Neuronal stem cell (in vitro differentiated cells): Measurements from ENCODE around the gene HDAC3.

ENCODE experiments used
- DNase-seq: peaks from one replicate; pipeline ENCODE4 v3.0.0-alpha.2; 2013; ENCODE audit warnings: low spot score
- H2AFZ ChIP-seq: one replicate; pipeline ENCODE4 v1.6.1; 2013; ENCODE audit warnings: mild to moderate bottlenecking, low read length, inconsistent platforms
- H2AK5ac ChIP-seq: 2 replicates; pipeline ENCODE4 v1.6.1; 2013; ENCODE audit warnings: low read depth, mild to moderate bottlenecking, inconsistent platforms, low read length, moderate library complexity, mixed read lengths
- H2BK120ac ChIP-seq: 2 replicates; pipeline ENCODE4 v1.6.1; 2013; ENCODE audit warnings: low read depth, mild to moderate bottlenecking, inconsistent platforms, low read length, moderate library complexity, mixed read lengths
- H2BK12ac ChIP-seq: one replicate; pipeline ENCODE4 v1.6.1; 2013; ENCODE audit warnings: low read length, inconsistent platforms
- H2BK15ac ChIP-seq: 2 replicates; pipeline ENCODE4 v1.6.1; 2013; ENCODE audit warnings: mild to moderate bottlenecking, low read length, inconsistent platforms, mixed read lengths
- H2BK5ac ChIP-seq: one replicate; pipeline ENCODE4 v1.6.1; 2013; ENCODE audit warnings: inconsistent platforms, mild to moderate bottlenecking, low read length, moderate library complexity
- H3K14ac ChIP-seq: one replicate; pipeline ENCODE4 v1.6.1; 2013; ENCODE audit warnings: low read length, inconsistent platforms
- H3K18ac ChIP-seq: 2 replicates; pipeline ENCODE4 v1.6.1; 2013; ENCODE audit warnings: low read length, inconsistent platforms
- H3K23ac ChIP-seq: 2 replicates; pipeline ENCODE4 v1.6.1; 2013; ENCODE audit warnings: low read depth, mild to moderate bottlenecking, mixed read lengths, low read length, inconsistent platforms; ENCODE audit not compliant: poor library complexity
- H3K27ac ChIP-seq: replicated peaks from 3 replicates; pipeline ENCODE4 v1.5.1; 2013; ENCODE audit warnings: low read length, inconsistent platforms
- H3K27me3 ChIP-seq, 3 experiments: 2 replicates each; pipeline ENCODE4 v1.6.1; 2013; ENCODE audit warnings: low read length in 3 of 3, mild to moderate bottlenecking in 2 of 3, inconsistent platforms in 1 of 3, low read depth in 1 of 3, mixed read lengths in 1 of 3, moderate library complexity in 1 of 3; ENCODE audit not compliant: control insufficient read depth in 3 of 3, insufficient read depth in 3 of 3
- H3K36me3 ChIP-seq, 2 donors: replicated peaks in 1 of 2; 2 replicates each; pipeline ENCODE4 v1.6.1; 2013; ENCODE audit warnings: low read length in 2 of 2; ENCODE audit not compliant: control insufficient read depth in 2 of 2, insufficient read depth in 2 of 2
- H3K4ac ChIP-seq: 2 replicates; pipeline ENCODE4 v1.6.1; 2013; ENCODE audit warnings: inconsistent platforms, mild to moderate bottlenecking, low read length, moderate library complexity
- H3K4me1 ChIP-seq, 2 donors: 1 replicate in 1 of 2; 2 replicates in 1 of 2; pipeline ENCODE4 v1.6.1; 2013; ENCODE audit warnings: low read length in 2 of 2, low read depth in 1 of 2; ENCODE audit not compliant: control insufficient read depth in 2 of 2, insufficient read depth in 1 of 2
- H3K4me2 ChIP-seq: one replicate; pipeline ENCODE4 v1.6.1; 2013; ENCODE audit warnings: mild to moderate bottlenecking, low read length, inconsistent platforms; ENCODE audit not compliant: insufficient read depth, poor library complexity, severe bottlenecking
- H3K4me3 ChIP-seq, 2 donors: 2 replicates each; pipeline ENCODE4 v1.5.1; 2013; ENCODE audit warnings: low read length in 2 of 2, mild to moderate bottlenecking in 2 of 2, inconsistent platforms in 1 of 2, moderate library complexity in 1 of 2
- H3K79me1 ChIP-seq: one replicate; pipeline ENCODE4 v1.6.1; 2013; ENCODE audit warnings: low read depth, mild to moderate bottlenecking, inconsistent platforms, low read length, moderate library complexity
- H3K9ac ChIP-seq: one replicate; pipeline ENCODE4 v1.6.1; 2013; ENCODE audit warnings: mild to moderate bottlenecking, low read depth, low read length, inconsistent platforms; ENCODE audit not compliant: poor library complexity
- H3K9me3 ChIP-seq, 2 donors: replicated peaks in 1 of 2; 2 replicates each; pipeline versions ENCODE3 to v1.6.1; 2013; ENCODE audit warnings: low read length in 2 of 2, mild to moderate bottlenecking in 2 of 2, inconsistent platforms in 1 of 2, low read depth in 1 of 2, mixed read lengths in 1 of 2, moderate library complexity in 1 of 2; ENCODE audit not compliant: control insufficient read depth in 2 of 2, insufficient read depth in 1 of 2
- H4K8ac ChIP-seq: one replicate; pipeline ENCODE4 v1.6.1; 2013; ENCODE audit warnings: low read depth, mild to moderate bottlenecking, inconsistent platforms, low read length, moderate library complexity
- H4K91ac ChIP-seq: one replicate; pipeline ENCODE4 v1.6.1; 2013; ENCODE audit warnings: low read length, low read depth, mild to moderate bottlenecking, inconsistent platforms; ENCODE audit not compliant: poor library complexity
- WGBS, 2 donors: extraction: QIAGEN DNeasy Blood & Tissue Kit; methylation state at CpG; one replicate each; pipeline ENCODE4 v1.1.7; 2013; ENCODE audit warnings: missing lambda C conversion rate in 2 of 2, mixed read lengths in 1 of 2; ENCODE audit not compliant: insufficient read length in 2 of 2, insufficient replicate concordance in 1 of 2; ENCODE audit errors: extremely low coverage in 2 of 2; 5-methylcytosine and 5-hydroxymethylcytosine counted together

Gene HDAC3

DNA sequence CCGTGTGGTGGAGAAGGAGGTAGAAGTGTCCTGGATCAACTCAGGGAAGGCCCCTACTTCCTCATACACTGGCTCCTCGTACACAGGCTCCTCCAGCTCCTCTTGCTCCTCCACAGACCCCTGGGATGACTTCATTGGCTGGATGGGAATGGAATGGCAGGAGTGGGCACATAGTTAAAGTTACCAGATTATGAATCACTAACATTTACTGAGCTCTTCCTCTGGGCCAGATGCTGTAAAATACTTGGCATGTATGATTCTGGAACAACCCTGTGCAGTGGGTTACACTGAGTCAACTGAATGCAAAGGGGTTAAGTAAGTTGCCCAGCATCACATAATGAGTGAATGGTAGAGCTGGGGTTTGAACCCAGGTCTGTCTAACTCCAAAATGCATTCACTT is 17.6 kb upstream of the HDAC3 start:
- H3K79me1 ChIP-seq, result no peaks in the 10 kb centered on the region
- no peak overlapping the region for H2BK12ac ChIP-seq
- no peak overlapping the region for H3K14ac ChIP-seq
- no peak overlapping the region for H3K23ac ChIP-seq
- H3K4me2 ChIP-seq, result no peak overlapping the region
- H2AFZ ChIP-seq, result no peak overlapping the region
- no peak overlapping the region for H2BK5ac ChIP-seq
- H3K4me3 ChIP-seq, result no peak overlapping the region
- no peak overlapping the region for H4K91ac ChIP-seq
- peaks cover 3 to 5% of the 10 kb centered on the region in 2 donors for H3K4me1 ChIP-seq
- H3K4ac ChIP-seq, result no peak overlapping the region
- H3K9ac ChIP-seq, result no peak overlapping the region
- no peaks in the 10 kb centered on the region for H3K9me3 ChIP-seq
- H2BK120ac ChIP-seq, result no peak overlapping the region
- no peak for DNase-seq
- H3K18ac ChIP-seq, result no peak overlapping the region
- H2AK5ac ChIP-seq, result no peak overlapping the region
- H3K36me3 ChIP-seq, result peaks cover 27 to 29% of the 10 kb centered on the region in 2 donors
- H2BK15ac ChIP-seq, result no peak overlapping the region
- no peaks in the 10 kb centered on the region for H3K27me3 ChIP-seq
- no peak overlapping the region for H4K8ac ChIP-seq
- H3K27ac ChIP-seq, result no peak overlapping the region
- no CpG with 5 or more reads among the region's 2 CpGs for WGBS, 2 donors

DNA sequence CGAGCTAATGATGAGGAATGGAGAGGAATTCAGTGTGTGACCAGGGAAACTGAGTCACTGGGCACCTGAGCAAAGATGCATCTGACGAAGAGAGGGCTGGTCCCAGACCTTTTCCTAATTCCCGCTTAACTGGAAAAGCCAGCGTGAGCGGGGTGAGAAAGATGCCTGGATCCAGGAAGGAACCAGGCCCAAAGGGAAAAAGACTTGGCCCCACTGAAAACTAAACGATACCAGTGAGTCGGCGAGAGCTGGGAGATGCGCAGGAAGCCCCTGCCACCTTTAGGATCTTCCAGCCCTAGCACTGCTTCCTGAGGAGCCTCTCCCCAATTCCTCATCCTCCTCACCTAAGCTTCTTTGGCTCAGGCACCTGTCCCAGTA is 15.1 kb upstream of the HDAC3 start:
- H3K9ac ChIP-seq, result no peak overlapping the region
- H3K27ac ChIP-seq, result no peak overlapping the region
- WGBS, 2 donors, result no CpG with 5 or more reads among the region's 9 CpGs
- H3K4me2 ChIP-seq, result peak overlapping the region; percentile 69
- H3K23ac ChIP-seq, result no peak overlapping the region
- no peak overlapping the region for H2BK5ac ChIP-seq
- H3K18ac ChIP-seq, result peak overlapping the region; percentile 84
- peak overlapping the region; percentile 96 for H2AFZ ChIP-seq
- no peaks in the 10 kb centered on the region for H3K9me3 ChIP-seq
- no peak overlapping the region for H2BK12ac ChIP-seq
- no peak overlapping the region for H3K14ac ChIP-seq
- H2BK15ac ChIP-seq, result no peak overlapping the region
- H3K4me3 ChIP-seq, result peak overlapping the region in 1 of 2 donors; percentile 62
- H4K91ac ChIP-seq, result no peak overlapping the region
- peak overlapping the region; percentile 37 for H2AK5ac ChIP-seq
- DNase-seq, result no peak
- peaks cover 17 to 23% of the 10 kb centered on the region in 2 donors for H3K36me3 ChIP-seq
- H3K27me3 ChIP-seq, result no peaks in the 10 kb centered on the region
- peaks cover 3 to 5% of the 10 kb centered on the region in 2 donors for H3K4me1 ChIP-seq
- H4K8ac ChIP-seq, result no peak overlapping the region
- no peak overlapping the region for H2BK120ac ChIP-seq
- no peak overlapping the region for H3K4ac ChIP-seq
- no peaks in the 10 kb centered on the region for H3K79me1 ChIP-seq

DNA sequence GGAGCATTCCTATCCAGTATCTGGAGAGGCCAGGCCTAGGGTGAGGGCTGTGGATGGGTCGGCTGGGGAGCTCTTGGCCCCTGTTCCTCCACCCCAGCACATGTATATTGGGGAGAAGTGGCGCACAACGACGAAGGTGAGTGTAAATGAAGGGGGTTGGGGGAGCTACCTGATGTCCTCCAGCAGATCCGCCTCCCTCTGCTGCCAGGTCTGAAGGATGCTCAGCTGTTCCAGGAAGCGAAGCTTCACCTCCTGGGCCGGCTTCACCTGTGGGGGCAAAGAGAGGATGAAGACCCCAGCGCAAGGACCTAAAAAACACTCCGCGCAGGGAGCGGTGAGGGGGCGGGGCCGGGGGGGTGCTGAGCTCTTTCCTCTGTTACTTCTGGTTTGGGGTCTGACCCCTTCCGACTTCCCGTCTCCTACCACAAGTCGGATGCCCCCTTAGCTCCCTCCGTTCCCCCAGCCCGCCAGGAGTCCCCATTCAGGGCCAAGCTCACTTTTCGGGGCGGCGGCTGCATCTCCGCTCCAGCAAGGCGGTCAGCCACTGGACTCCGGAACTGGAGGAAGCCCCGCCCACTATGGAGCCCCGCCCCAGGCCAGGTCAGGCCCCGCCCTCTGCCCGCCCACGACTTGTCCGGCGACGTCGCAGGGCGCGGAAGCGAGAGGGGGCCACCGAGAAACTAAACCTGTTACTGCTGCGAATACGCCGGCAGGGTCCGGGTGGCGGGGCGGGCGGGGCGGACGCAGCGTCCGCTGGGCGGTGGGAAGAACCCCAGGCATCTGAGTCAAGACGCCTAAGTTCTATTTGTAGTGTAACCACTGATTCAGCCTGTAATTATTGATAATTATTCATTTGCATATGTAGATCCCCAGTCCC is 14.4 kb upstream of the HDAC3 start, which contains the start of gene FCHSD1:
Gene FCHSD1 (minus strand): TSS at position 568 of the 877 bp plus-strand sequence. CDS start 50 bp downstream, at position 518.
- Histone ChIP-seq H3K9me3 (no peaks in the 10 kb centered on the region), H2AFZ (peak within 1 kb of the TSS; percentile 96), H3K79me1 (no peaks in the 10 kb centered on the region), H2BK5ac (no peak within 1 kb of the TSS), H2BK120ac (no peak within 1 kb of the TSS), H4K91ac (no peak within 1 kb of the TSS), H3K4me1 (peaks cover 3 to 5% of the 10 kb centered on the region in 2 donors), H3K4me3 (peak within 1 kb of the TSS; percentile 62 to 78), H3K14ac (no peak within 1 kb of the TSS), H2BK12ac (peak within 1 kb of the TSS; percentile 63), H3K27me3 (no peaks in the 10 kb centered on the region), H2BK15ac (peak within 1 kb of the TSS; percentile 51), H4K8ac (no peak within 1 kb of the TSS), H3K23ac (no peak within 1 kb of the TSS), H3K4ac (no peak within 1 kb of the TSS), H3K9ac (peak within 1 kb of the TSS; percentile 61), H2AK5ac (peak within 1 kb of the TSS; percentile 37), H3K4me2 (peak within 1 kb of the TSS; percentile 69), H3K36me3 (peaks cover 12 to 16% of the 10 kb centered on the region in 2 donors), H3K27ac (no peak within 1 kb of the TSS), H3K18ac (peak within 1 kb of the TSS; percentile 84)
- no CpG with 5 or more reads among the region's 50 CpGs for WGBS, 2 donors
- DNase-seq, result peak; percentile 85

DNA sequence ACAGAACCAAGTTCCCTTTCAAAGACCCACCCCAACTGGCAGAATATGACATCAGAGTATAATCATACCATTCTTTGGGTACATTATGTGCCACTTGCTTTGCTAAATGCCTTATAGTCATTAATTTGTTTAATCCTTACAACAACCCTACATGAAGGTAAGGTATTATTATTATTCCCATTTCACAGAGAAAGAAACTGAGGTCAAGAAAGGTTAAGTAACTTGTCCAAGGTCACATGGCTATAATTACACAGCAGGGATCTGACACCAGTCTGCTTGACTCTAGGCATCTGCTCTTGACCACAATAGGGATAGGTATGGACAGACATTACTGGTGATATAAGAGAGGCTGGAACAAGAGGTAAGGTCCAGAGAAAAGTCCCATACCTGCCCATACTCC is 13.3 kb upstream of the HDAC3 start:
- H3K27me3 ChIP-seq, result no peaks in the 10 kb centered on the region

More for the DNA sequence above, 13.3 kb upstream of the HDAC3 start:
- no peak overlapping the region for H3K18ac ChIP-seq
- H3K79me1 ChIP-seq, result no peaks in the 10 kb centered on the region
- no peak overlapping the region for H2AFZ ChIP-seq
- no peak overlapping the region for H3K4ac ChIP-seq
- no peak overlapping the region for H4K8ac ChIP-seq
- H4K91ac ChIP-seq, result no peak overlapping the region
- no peak overlapping the region for H3K4me3 ChIP-seq
- peak overlapping the region; percentile 63 for H2BK12ac ChIP-seq
- no peak overlapping the region for H2AK5ac ChIP-seq
- no peak for DNase-seq
- H3K27ac ChIP-seq, result no peak overlapping the region
- no peak overlapping the region for H3K9ac ChIP-seq
- no peak overlapping the region for H3K23ac ChIP-seq
- H2BK5ac ChIP-seq, result no peak overlapping the region
- no peak overlapping the region for H3K4me2 ChIP-seq
- peaks cover 3 to 5% of the 10 kb centered on the region in 2 donors for H3K4me1 ChIP-seq
- H3K14ac ChIP-seq, result no peak overlapping the region
- no peaks in the 10 kb centered on the region for H3K9me3 ChIP-seq
- H3K36me3 ChIP-seq, result peaks cover 3 to 14% of the 10 kb centered on the region in 2 donors
- no peak overlapping the region for H2BK15ac ChIP-seq
- no peak overlapping the region for H2BK120ac ChIP-seq
